ENCODE measurements around the gene STAMBPL1.
"Not testable (repeated sequence)": the region's sequence is repeated elsewhere in the genome, so short reads cannot be mapped to it uniquely, and the experiment has no call there.

The STAMBPL1 gene

GRCh38 chr10:88879534-88880281 is at the start of gene STAMBPL1:
Gene STAMBPL1 (plus strand): TSS chr10:88880245. CDS start chr10:88901709, 21,464 bp downstream.
- peak; percentile 51 for DNase-seq

DNA sequence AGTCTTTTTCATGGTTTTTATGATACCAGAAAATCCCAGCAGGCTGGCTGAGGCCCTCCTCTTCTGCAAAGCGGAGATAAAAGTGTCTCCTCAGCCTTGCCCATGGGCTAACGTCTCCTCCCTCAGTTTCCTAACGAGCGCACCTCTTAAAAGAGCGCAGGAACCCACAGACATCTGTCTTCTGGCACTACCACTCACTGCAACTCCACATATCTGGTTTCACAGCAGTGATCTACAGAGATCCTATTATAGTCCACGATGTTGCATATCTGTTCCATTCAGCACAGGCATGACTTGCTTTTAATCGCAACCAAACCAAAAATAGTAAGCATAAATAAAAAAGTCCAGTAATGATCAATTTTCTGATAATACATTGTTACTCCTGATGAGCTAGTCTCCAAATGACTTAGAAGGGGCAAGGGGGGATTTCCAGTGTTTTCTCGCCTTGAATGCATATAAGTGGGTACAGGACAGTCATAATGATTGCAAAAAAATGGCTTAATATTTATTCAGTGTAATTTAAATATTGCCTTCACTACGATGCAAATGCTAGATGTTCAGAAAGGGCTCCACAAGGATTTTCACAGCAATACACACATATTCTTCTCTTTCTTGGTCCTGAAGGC is 49.3 kb upstream of the STAMBPL1 start:
- no peak for DNase-seq

DNA sequence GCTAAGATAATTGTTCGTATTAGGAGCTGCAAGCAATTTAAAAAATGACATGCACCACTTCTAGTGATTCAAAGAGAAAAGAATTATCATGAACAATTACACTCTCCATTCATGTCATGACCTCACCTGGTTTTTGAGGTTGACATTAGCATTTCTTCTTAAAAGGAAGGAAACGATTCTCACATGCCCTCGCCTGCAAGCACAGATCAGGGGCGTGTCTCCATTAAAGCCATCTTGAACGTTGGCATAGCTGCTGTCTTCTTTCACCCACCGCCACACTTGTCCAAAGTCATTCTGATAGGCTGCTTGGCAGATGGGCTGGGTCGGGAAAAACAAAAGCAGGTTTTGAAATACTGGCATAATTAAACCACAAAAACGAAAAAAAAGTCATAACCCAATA is 48.3 kb upstream of the STAMBPL1 start:
- no peak for DNase-seq

DNA sequence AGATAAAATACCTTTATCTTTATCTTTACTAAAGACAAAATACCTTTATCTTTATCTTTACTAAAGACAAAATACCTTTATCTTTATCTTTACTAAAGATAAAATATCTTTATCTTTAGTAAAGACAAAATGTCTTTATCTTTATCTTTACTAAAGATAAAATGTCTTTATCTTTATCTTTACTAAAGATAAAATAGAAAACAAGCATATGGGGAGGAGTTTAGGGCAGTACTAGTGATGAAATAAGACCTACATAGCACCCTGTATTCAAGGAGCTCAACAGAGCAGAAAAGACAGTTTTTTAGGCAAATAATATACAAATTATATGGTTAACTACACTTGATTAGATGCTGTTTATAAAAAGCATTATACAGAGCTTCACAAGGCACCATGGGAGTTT is 47.7 kb upstream of the STAMBPL1 start:
- DNase-seq = no peak

DNA sequence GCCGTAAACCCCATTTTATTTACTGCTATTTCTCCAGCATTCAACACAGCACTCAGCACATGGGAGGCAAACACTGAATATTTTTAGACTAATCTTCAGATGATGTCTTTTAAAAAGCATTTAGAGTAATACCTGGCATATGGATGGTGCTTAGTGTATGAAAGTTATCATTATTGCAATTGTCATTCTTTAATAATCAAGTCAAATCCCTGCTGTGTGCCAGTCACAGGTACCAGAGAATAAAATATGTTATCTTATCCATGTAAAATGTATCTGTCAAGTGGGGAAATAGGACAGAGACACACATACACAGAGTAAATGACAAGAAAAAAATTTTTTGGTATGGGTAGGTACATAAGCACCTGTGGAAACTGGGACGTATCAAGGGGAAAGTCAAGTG is 46.9 kb upstream of the STAMBPL1 start:
- DNase-seq = no peak

DNA sequence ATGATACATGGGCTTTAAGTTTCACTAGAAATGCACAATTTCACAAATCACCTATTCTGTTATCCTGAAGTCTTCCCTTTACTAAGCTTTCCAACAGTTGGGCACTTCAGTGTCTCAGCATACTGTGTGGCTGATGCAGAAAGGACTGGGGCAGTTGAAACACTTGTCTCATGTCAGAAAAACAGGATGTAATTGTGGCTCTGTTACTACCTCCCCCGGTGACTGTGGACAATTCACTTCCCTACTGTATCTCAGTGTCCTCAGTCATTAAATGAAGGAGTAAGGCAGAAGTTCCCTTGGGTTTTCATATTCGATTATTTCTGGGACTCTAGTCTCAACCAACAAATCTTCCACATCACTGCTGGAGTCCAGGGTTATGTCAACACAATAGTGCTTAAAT is 46.3 kb upstream of the STAMBPL1 start:
- DNase-seq = no peak

GRCh38 chr10:88835096-88835909 is 44.7 kb upstream of the STAMBPL1 start:
- DNase-seq = peak; percentile 89

- no peak for DNase-seq
Measured at GRCh38 chr10:88835910-88836221, 44.2 kb upstream of the STAMBPL1 start.

DNA sequence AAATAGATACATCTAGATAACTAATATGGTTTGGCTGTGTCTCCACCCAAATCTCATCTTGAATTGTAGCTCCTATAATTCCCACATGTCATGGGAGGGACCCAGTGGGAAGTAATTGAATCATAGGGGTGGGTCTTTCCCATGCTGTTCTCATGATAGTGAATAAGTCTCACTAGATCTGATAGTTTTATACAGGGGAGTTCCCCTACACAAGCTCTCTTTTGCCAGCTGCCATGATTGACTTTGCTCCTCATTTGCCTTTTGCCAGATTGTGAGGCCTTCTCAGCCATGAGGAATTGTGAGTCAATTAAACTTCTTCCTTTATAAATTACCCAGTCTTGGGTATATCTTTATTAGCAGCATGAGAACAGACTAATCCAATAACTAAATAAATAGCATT is 42.4 kb upstream of the STAMBPL1 start:
- not testable (repeated sequence) for DNase-seq

GRCh38 chr10:88838766-88839350 is 41.2 kb upstream of the STAMBPL1 start:
- DNase-seq = no peak

GRCh38 chr10:88840104-88840503 is 39.9 kb upstream of the STAMBPL1 start:
- no peak for DNase-seq

DNA sequence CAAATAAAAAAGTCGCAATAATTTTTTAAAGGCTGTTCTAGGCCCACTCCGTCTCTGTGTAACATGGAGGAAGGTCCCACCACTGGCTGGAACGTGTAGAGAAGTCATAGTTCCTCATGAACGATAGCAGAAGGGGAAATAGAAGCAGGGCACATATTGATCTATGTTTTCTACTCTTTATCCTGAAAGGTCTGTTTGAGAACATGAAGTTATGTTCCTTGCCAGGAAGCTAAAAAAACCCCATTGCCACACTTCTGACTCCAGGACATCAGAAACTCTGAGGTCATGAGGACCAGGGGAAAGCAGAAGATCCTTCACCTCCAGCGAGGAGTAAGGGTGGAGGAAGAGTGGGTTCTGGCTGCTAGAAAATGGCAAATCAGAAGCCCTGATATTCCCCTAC is 39.2 kb upstream of the STAMBPL1 start:
- no peak for DNase-seq

GRCh38 chr10:88841316-88842111 is 38.5 kb upstream of the STAMBPL1 start:
- DNase-seq = no peak

GRCh38 chr10:88843171-88843570 is 36.9 kb upstream of the STAMBPL1 start:
- DNase-seq = no peak

- no peak for DNase-seq
Measured at GRCh38 chr10:88848499-88848898, 31.5 kb upstream of the STAMBPL1 start.

- no peak for DNase-seq
Measured at GRCh38 chr10:88849234-88849633, 30.8 kb upstream of the STAMBPL1 start.

DNA sequence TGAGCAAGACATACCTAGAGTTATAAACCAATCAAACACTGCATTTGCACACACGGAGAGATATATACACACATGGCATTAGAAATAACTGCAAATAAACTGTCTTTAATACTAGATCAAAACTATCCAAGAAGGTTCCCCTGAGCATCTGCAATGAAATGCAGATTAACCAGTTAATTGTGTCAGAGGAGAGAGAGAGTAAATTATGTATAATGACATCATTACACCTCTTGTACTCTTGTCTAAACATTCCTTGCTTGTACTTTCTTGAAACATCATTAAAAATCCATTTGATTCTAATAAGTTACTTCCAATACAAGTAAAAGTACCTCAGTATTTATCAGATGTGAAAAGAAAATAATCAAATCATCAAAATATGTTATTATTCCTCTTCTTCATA is 29.3 kb upstream of the STAMBPL1 start:
- DNase-seq = no peak

DNA sequence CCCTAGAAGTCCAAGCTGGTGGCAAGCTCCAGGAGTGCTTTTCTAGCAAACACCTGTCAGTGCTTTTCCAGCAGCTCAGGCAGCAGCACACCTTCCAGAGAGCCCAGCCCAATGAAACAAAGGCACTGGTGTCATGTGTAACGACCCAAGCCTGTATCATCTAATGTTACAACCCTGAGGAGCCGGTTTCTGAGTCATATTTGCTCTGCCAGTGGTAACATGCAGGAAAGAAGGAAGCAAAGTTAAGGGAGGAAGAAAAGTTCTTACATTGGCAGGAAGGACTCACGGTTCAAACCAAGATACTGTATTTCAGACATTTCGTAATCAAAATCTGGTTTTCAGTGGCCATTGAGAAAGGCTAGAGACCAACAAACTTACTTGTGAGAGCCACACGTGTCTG is 28.3 kb upstream of the STAMBPL1 start, which contains the start of gene ANKRD22:
ANKRD22 (minus strand) TSS at position 139 of the 400 bp plus-strand sequence. CDS start 237 bp downstream, outside the sequence.
- DNase-seq = peak; percentile 91

GRCh38 chr10:88852327-88852726 is 27.7 kb upstream of the STAMBPL1 start:
- no peak for DNase-seq

DNA sequence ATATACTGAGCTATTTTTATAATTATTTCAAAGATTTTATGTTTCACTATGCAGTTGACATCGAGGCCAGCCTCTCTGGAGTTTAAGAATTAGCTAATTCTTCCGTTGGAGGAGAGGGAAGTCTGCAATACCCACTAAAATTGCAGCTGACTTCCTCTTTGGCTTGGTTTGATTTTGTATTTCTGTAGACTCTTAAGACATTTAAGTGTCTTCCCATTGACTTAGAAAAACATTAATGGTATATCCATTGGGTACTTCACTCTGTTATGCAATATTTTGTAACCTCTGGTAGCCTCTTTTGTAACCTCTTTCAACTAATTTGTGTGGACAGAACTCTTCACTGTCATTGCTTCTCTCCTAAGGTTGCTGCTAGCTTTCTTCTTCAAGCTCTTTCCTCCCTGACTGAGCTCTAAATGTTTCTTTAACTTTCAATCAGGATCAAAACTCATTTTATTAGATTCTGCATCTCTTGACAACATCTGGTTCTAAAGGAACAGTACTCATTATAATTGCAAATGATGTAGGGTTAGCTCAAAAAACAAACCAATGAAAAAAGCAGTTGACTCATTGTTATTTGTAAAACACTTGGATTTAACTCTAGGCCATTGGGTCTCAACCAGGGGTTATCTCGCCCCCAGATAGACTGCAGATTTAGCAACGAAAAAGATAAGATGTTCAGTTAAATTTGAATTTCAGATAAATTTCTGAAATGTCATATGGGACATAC is 26.7 kb upstream of the STAMBPL1 start:
- DNase-seq = no peak

DNA sequence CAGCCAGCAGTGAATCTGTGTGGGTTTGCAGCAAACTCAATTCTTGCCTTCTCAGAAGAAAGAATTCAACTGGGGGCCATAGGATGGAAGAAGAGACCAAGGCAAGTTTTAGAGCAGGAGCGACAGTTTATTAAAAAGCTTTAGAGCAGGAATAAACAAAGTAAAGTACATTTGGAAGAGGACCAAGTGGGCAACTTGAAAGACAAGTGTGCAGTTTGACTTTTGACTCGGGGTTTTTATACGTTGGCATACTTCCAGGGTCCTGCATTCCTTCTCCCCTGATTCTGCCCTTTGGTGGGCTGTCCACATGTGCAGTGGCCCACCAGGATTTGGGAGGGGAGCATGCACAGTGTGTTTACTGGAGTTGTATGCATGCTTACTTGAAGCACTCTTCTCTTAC is 25.4 kb upstream of the STAMBPL1 start:
- no peak for DNase-seq

DNA sequence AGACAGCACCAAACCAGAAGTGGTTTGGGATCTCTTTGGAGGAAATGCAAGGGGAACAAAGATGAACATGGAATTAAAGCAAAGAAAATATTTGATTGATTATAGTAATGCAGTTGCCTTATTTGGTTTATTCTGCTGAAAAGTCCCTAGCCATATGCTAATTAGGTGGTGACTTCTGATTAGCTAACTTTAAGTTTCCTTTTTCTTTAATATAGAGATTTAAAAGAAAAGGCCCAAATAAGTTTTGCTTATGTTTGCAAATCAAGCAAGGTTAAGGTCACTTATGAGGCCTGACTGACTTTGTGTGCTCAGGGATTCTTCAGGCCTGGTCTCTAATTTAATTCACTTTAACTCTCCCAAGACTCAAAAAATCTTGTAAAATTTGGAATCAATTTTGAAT is 22.2 kb upstream of the STAMBPL1 start:
- DNase-seq = no peak
